Measurements from ENCODE around the gene ALG1. TPM values are rescaled to one million over a fixed set of nuclear protein-coding genes. Genes with fewer than 3 reads are reported as not detected.
A peak's percentile ranks its signal among the peaks of the same experiment; 100 is the strongest.

ALG1 gene
- total and polyA plus RNA-seq, 2 of the 13 experiments (the other 11 are each of a cell fraction or from before 2014, with no cell fraction given), result 43.3 to 75.6 TPM

- TF ChIP-seq PHB2 (IDR thresholded peaks at IDR 0.05; ENCODE audit: partially characterized antibody), result no peak
- no peak for TF ChIP-seq SP2 (CRISPR knock-in tag; IDR thresholded peaks at IDR 0.05)
- TF ChIP-seq ZNF761 (CRISPR knock-in tag; conservative IDR thresholded peaks at IDR 0.05), result no peak
- no peak for TF ChIP-seq MXD3 (CRISPR knock-in tag; IDR thresholded peaks at IDR 0.05)
- TF ChIP-seq KDM1A (CRISPR knock-in tag; IDR thresholded peaks at IDR 0.05), result no peak
- no peak for TF ChIP-seq KDM4B (CRISPR knock-in tag; IDR thresholded peaks at IDR 0.05)
- no peak for TF ChIP-seq IRF9 (CRISPR knock-in tag; IDR thresholded peaks at IDR 0.05; ENCODE audit: borderline replicate concordance)
- TF ChIP-seq ZNF343 (CRISPR knock-in tag; IDR thresholded peaks at IDR 0.05), result no peak
- no peak for TF ChIP-seq ZNF552 (CRISPR knock-in tag; IDR thresholded peaks at IDR 0.05; ENCODE audit: borderline replicate concordance)
- no peak for TF ChIP-seq EEA1 (CRISPR knock-in tag; IDR thresholded peaks at IDR 0.05; ENCODE audit: borderline replicate concordance)
- peak; percentile 63; the same call in 1 of the 2 replicates for TF ChIP-seq MEIS2 (CRISPR knock-in tag; IDR thresholded peaks at IDR 0.05)
- no peak for TF ChIP-seq RXRB (CRISPR knock-in tag; IDR thresholded peaks at IDR 0.05; ENCODE audit: borderline replicate concordance)
- TF ChIP-seq DPF2 (CRISPR knock-in tag; IDR thresholded peaks at IDR 0.05; ENCODE audit: borderline replicate concordance, low read depth), result no peak
- no peak for TF ChIP-seq ZC3H13 (CRISPR knock-in tag; IDR thresholded peaks at IDR 0.05)
- no peak for TF ChIP-seq CEBPB (IDR thresholded peaks at IDR 0.05; ENCODE audit: borderline replicate concordance, low read depth, low read length)
- TF ChIP-seq HNF1B (CRISPR knock-in tag; IDR thresholded peaks at IDR 0.05), result peak; percentile 28; the same call in 1 of the 2 replicates
- TF ChIP-seq HMGXB4 (CRISPR knock-in tag; IDR thresholded peaks at IDR 0.05; ENCODE audit: borderline replicate concordance in 1 of 2, low read depth in 1 of 2), result peak; percentile 24 to 78; a peak in 2 of 4 replicates
- peak; percentile 46; the same call in 1 of the 2 replicates for TF ChIP-seq PATZ1 (CRISPR knock-in tag; IDR thresholded peaks at IDR 0.05)
- no peak for TF ChIP-seq NFIB (CRISPR knock-in tag; IDR thresholded peaks at IDR 0.05; ENCODE audit: borderline replicate concordance)
- TF ChIP-seq ZGPAT (CRISPR knock-in tag; IDR thresholded peaks at IDR 0.05), result no peak
- no peak for TF ChIP-seq ZNF543 (CRISPR knock-in tag; IDR thresholded peaks at IDR 0.05)
- TF ChIP-seq ZNF615 (CRISPR knock-in tag; IDR thresholded peaks at IDR 0.05; ENCODE audit: borderline replicate concordance), result no peak
- no peak for TF ChIP-seq ZNF792 (CRISPR knock-in tag; IDR thresholded peaks at IDR 0.05)
Observed at GRCh38 chr16:5056352-5056751, 15.3 kb upstream of the ALG1 start (continued).
